PC-9 (cell line): Measurements from ENCODE around the gene IZUMO1.

Experiments used
- CTCF ChIP-seq: fragments of 200-600 bp; sonication (generic); conservative IDR thresholded peaks from 2 replicates; pipeline ENCODE4 v1.6.1; 2017; ENCODE audit warnings: mixed run types, antibody characterized with exemption, mild to moderate bottlenecking, moderate library complexity
- EZH2 ChIP-seq: fragments of 200-600 bp; sonication (generic); IDR thresholded peaks from 2 replicates; pipeline ENCODE4 v1.8.0; 2017; ENCODE audit warnings: antibody characterized with exemption, low read depth

- TF ChIP-seq CTCF (no peak), EZH2 (no peak)
Measured at GRCh38 chr19:48724796-48725753, 21.6 kb downstream of the IZUMO1 start.
